Spleen (tissue), 11 donors: ENCODE data around the gene AHCYL2. TPM values are rescaled to one million over a fixed set of nuclear protein-coding genes. Genes with fewer than 3 reads are reported as not detected.

Experiments used
- DNase-seq: peaks from one replicate; pipeline ENCODE4 v3.0.0-alpha.2; 2020
- H3K27ac ChIP-seq, 8 donors: fragments of 200-600 bp; sonication (generic) in 7 of 8; 1 replicate in 4 of 8; 2 replicates in 4 of 8; pipeline versions ENCODE4 v1.5.0 to v1.8.0; 2016 to 2021; ENCODE audit warnings: inconsistent platforms in 4 of 8, mild to moderate bottlenecking in 4 of 8, moderate library complexity in 1 of 8
- H3K27me3 ChIP-seq, 7 donors: fragments of 200-600 bp; sonication (generic) in 6 of 7; replicated peaks in 1 of 7; 1 replicate in 4 of 7; 2 replicates in 3 of 7; pipeline versions ENCODE4 v1.5.0 to v1.8.0; 2016 to 2021; ENCODE audit warnings: inconsistent platforms in 3 of 7, mild to moderate bottlenecking in 1 of 7
- H3K36me3 ChIP-seq, 6 donors: fragments of 200-600 bp; sonication (generic) in 5 of 6; 1 replicate in 4 of 6; 2 replicates in 2 of 6; pipeline versions ENCODE4 v1.5.0 to v1.8.0; 2016 to 2021; ENCODE audit warnings: inconsistent platforms in 2 of 6
- H3K4me1 ChIP-seq, 6 donors: fragments of 200-600 bp; sonication (generic) in 5 of 6; 1 replicate in 3 of 6; 2 replicates in 3 of 6; pipeline versions ENCODE4 v1.5.0 to v1.8.0; 2016 to 2021; ENCODE audit warnings: inconsistent platforms in 3 of 6
- H3K4me3 ChIP-seq, 8 donors: fragments of 200-600 bp; sonication (generic) in 7 of 8; 1 replicate in 4 of 8; 2 replicates in 4 of 8; pipeline versions ENCODE4 v1.5.0 to v1.8.0; 2016 to 2021; ENCODE audit warnings: inconsistent platforms in 4 of 8, mild to moderate bottlenecking in 4 of 8, moderate library complexity in 2 of 8
- H3K9me3 ChIP-seq, 8 donors: fragments of 200-600 bp; sonication (generic) in 7 of 8; 1 replicate in 4 of 8; 2 replicates in 4 of 8; pipeline versions ENCODE4 v1.5.0 to v1.8.0; 2016 to 2021; ENCODE audit warnings: inconsistent platforms in 4 of 8
- CTCF ChIP-seq, 11 experiments: fragments of 200-600 bp in 7 of 11; fragments of 450-650 bp in 4 of 11; sonication (generic) in 4 of 11; IDR thresholded peaks in 8 of 11; conservative IDR thresholded peaks in 3 of 11; 1 replicate in 7 of 11; 2 replicates in 4 of 11; pipeline versions ENCODE4 v1.4.0 to v1.8.0; 2016 to 2021; ENCODE audit warnings: antibody characterized with exemption in 11 of 11, inconsistent platforms in 4 of 11, mild to moderate bottlenecking in 1 of 11
- POLR2A ChIP-seq, 3 donors: fragments of 450-650 bp; IDR thresholded peaks; one replicate each; pipeline ENCODE4 v1.5.1; 2017; ENCODE audit warnings: antibody characterized with exemption in 3 of 3, mild to moderate bottlenecking in 1 of 3
- POLR2AphosphoS5 ChIP-seq, 3 donors: sonication (generic); formaldehyde crosslinking; IDR thresholded peaks; one replicate each; pipeline ENCODE4 v1.5.1; 2017; ENCODE audit warnings: antibody characterized with exemption in 3 of 3
- WGBS, 5 donors: extraction: QIAGEN DNeasy Blood & Tissue Kit in 3 of 5; methylation state at CpG; one replicate each; pipeline versions ENCODE4 v1.1.5 to v1.1.7; 2013 to 2018; 5-methylcytosine and 5-hydroxymethylcytosine counted together
- intact Hi-C: fragments of 100-400 bp; cut with DNase I; formaldehyde crosslinking; loops from one replicate; pipeline ENCODE4 v1.15.0; 2023; ENCODE audit warnings: low total_unique reads
- polyA plus RNA-seq, 3 donors: library from polyadenylated mRNA; stranded (reverse); fragments of 200-250 nt; gene quantifications; one replicate each; pipeline ENCODE4 v1.2.1, GENCODE V29; 2013
- total RNA-seq, 7 donors: library from RNA; depleted of rRNA in 3 of 7; stranded (reverse); fragments of >200 nt in 3 of 7; fragmentation: NEBNext Ultra II Directional in 4 of 7; extraction: Animal tissue kit (Norgen Biotek cat#: 25700) in 4 of 7; gene quantifications; one replicate each; pipeline versions ENCODE4 v1.1.0 to v1.2.1, GENCODE V29; 2016 to 2021
- donor health status: healthy with polysubstance abuse.
- donor health status: DM: no; HTN: no; CAD: no; lungs with moderate emphysema.
- donor health status: DM: no; HTN: no; CAD: no.
- donor health status: Bipolar disorder and iron deficiency.
- donor health status: healthy.
- donor health status: DM: no; HTN: no; CAD: no.
- donor health status: DM: yes; HTN: yes; CAD: no.

AHCYL2 gene
- total and polyA plus RNA-seq, 10 donors, result 3.1 to 20.1 (median 17.8) TPM

- Histone ChIP-seq H3K9me3 (no peaks in the 10 kb centered on the region), H3K36me3 (no peaks in the 10 kb centered on the region), H3K27ac (no peak overlapping the region), H3K27me3 (no peaks in the 10 kb centered on the region), H3K4me3 (no peak overlapping the region), H3K4me1 (no peaks in the 10 kb centered on the region)
- TF ChIP-seq POLR2AphosphoS5 (IDR thresholded peaks at IDR 0.05), result no peak
- TF ChIP-seq CTCF (IDR thresholded peaks at IDR 0.05 in 8 of 11, conservative IDR thresholded peaks at IDR 0.05 in 3 of 11), result no peak
- TF ChIP-seq POLR2A (IDR thresholded peaks at IDR 0.05), result no peak
- WGBS, 5 donors, result 81 to 94% (median 90%) methylated on average over 9 to 14 of the region's 14 CpGs
- intact Hi-C loops, result no loop called here
- no peak for DNase-seq
These were observed 21.6 kb upstream of the AHCYL2 start for GRCh38 chr7:129203050-129203741.

GRCh38 chr7:129205126-129205818 is 19.6 kb upstream of the AHCYL2 start:
- Histone ChIP-seq H3K9me3 (no peaks in the 10 kb centered on the region), H3K4me1 (peaks cover 0 to 1% (median 0%) of the 10 kb centered on the region in 6 donors), H3K36me3 (no peaks in the 10 kb centered on the region), H3K27me3 (no peaks in the 10 kb centered on the region), H3K27ac (no peak overlapping the region), H3K4me3 (no peak overlapping the region)
- DNase-seq, result no peak
- intact Hi-C loops, result no loop called here
- WGBS, 5 donors, result 86 to 93% (median 92%) methylated on average over 28 to 29 of the region's 29 CpGs
- no peak for TF ChIP-seq POLR2AphosphoS5 (IDR thresholded peaks at IDR 0.05)
- TF ChIP-seq POLR2A (IDR thresholded peaks at IDR 0.05), result no peak
- TF ChIP-seq CTCF (IDR thresholded peaks at IDR 0.05 in 8 of 11, conservative IDR thresholded peaks at IDR 0.05 in 3 of 11), result no peak

- no peaks in the 10 kb centered on the region for H3K36me3 ChIP-seq
- H3K4me1 ChIP-seq, result peaks cover 0 to 6% (median 0%) of the 10 kb centered on the region in 6 donors
- no peak for DNase-seq
- TF ChIP-seq CTCF (IDR thresholded peaks at IDR 0.05 in 8 of 11, conservative IDR thresholded peaks at IDR 0.05 in 3 of 11), result no peak
- TF ChIP-seq POLR2A (IDR thresholded peaks at IDR 0.05), result no peak
- no peaks in the 10 kb centered on the region for H3K27me3 ChIP-seq
- no peaks in the 10 kb centered on the region for H3K9me3 ChIP-seq
- intact Hi-C loops, result no loop called here
- no peak overlapping the region for H3K4me3 ChIP-seq
- no peak overlapping the region for H3K27ac ChIP-seq
- 78 to 91% (median 85%) methylated on average over 17 to 18 of the region's 18 CpGs for WGBS, 5 donors
These were observed 18.6 kb upstream of the AHCYL2 start for GRCh38 chr7:129205987-129206785.

GRCh38 chr7:129208667-129209066 is 16.2 kb upstream of the AHCYL2 start:
- Histone ChIP-seq H3K36me3 (no peaks in the 10 kb centered on the region), H3K27me3 (no peaks in the 10 kb centered on the region), H3K4me3 (no peak overlapping the region), H3K4me1 (peaks cover 0 to 6% (median 0%) of the 10 kb centered on the region in 6 donors), H3K9me3 (no peaks in the 10 kb centered on the region), H3K27ac (no peak overlapping the region)
- intact Hi-C loops, result no loop called here
- DNase-seq, result no peak
- 79 to 85% (median 81%) methylated on average over 9 of the region's 9 CpGs for WGBS, 5 donors
- TF ChIP-seq POLR2AphosphoS5 (IDR thresholded peaks at IDR 0.05) (no peak), CTCF (IDR thresholded peaks at IDR 0.05 in 8 of 11, conservative IDR thresholded peaks at IDR 0.05 in 3 of 11) (no peak), POLR2A (IDR thresholded peaks at IDR 0.05) (no peak)
